K562 (cell line): ENCODE data around the gene WRAP53. TPM values are rescaled to one million over a fixed set of nuclear protein-coding genes. Genes with fewer than 3 reads are reported as not detected.

Experiments used
- ATAC-seq: fragments of 200-7000 bp; cut with Tn5 transposase; 3 replicates; pipeline ENCODE4 v1.9.1; 2020; ENCODE audit warnings: moderate library complexity
- BruUV-seq: library from RNA; stranded (reverse); fragments of 400-500 nt; replicated peaks from 2 replicates; lab custom pipeline; 2021; lab: Mats Ljungman, UMichigan
- CTCF ChIA-PET: fragments of 300-600 bp; formaldehyde crosslinking; extraction: SDS; loops from one replicate; lab custom pipeline; 2021; ENCODE audit warnings: low intra/inter-chr PET ratio; lab: Yijun Ruan, JAX
- POLR2A ChIA-PET: fragments of 300-600, 350-650 bp; sonication (Branson Sonifier 250); formaldehyde crosslinking; extraction: SDS; loops from one replicate; lab custom pipeline; 2021; ENCODE audit warnings: antibody characterized with exemption, inconsistent platforms; lab: Yijun Ruan, JAX
- DNase-seq, 4 experiments: peaks; one replicate each; pipeline versions ENCODE4 v3.0.0 to v3.0.0-alpha.2; 2011 to 2018; ENCODE audit warnings: low spot score in 3 of 4, mixed read lengths in 3 of 4; ENCODE audit errors: extremely low read depth in 1 of 4
- FAIRE-seq: peaks from 2 replicates; lab custom pipeline; 2011; peaks lifted over from hg19 to GRCh38; lab: Jason Lieb, UNC
- H2AFZ ChIP-seq: 2 replicates; pipeline ENCODE4 v1.6.0; 2011; ENCODE audit warnings: low read depth, low read length, control low read depth, inconsistent platforms
- H3K27ac ChIP-seq: fragments of 200-600 bp; 3 replicates; pipeline ENCODE4 v1.8.0; 2011; ENCODE audit warnings: low read depth, mild to moderate bottlenecking, control low read depth, inconsistent platforms, low read length, moderate library complexity, mixed read lengths; ENCODE audit errors: extremely low read depth
- H3K27me3 ChIP-seq, 2 experiments: fragments of 300-600 bp in 1 of 2; 2 replicates in 1 of 2; 3 replicates in 1 of 2; pipeline versions ENCODE4 v1.6.0 to v1.8.0; 2011; ENCODE audit warnings: inconsistent platforms in 2 of 2, low read length in 2 of 2, mild to moderate bottlenecking in 1 of 2, mixed read lengths in 1 of 2, moderate library complexity in 1 of 2; ENCODE audit not compliant: control insufficient read depth in 2 of 2, insufficient read depth in 2 of 2
- H3K36me3 ChIP-seq: fragments of 300-600 bp; 3 replicates; pipeline ENCODE4 v1.8.0; 2011; ENCODE audit warnings: mild to moderate bottlenecking, low read length, inconsistent platforms; ENCODE audit not compliant: control insufficient read depth, insufficient read depth
- H3K4me1 ChIP-seq, 2 experiments: fragments of 200-600 bp in 1 of 2; replicated peaks in 1 of 2; 2 replicates in 1 of 2; 3 replicates in 1 of 2; pipeline versions ENCODE4 v1.5.1 to v1.8.0; 2011; ENCODE audit warnings: inconsistent platforms in 2 of 2, low read length in 2 of 2, mild to moderate bottlenecking in 1 of 2, mixed read lengths in 1 of 2, moderate library complexity in 1 of 2; ENCODE audit not compliant: control insufficient read depth in 2 of 2, insufficient read depth in 2 of 2
- H3K4me2 ChIP-seq: 2 replicates; pipeline ENCODE4 v1.6.1; 2011; ENCODE audit warnings: low read length, control low read depth, inconsistent platforms, mixed read lengths; ENCODE audit not compliant: insufficient read depth
- H3K4me3 ChIP-seq: fragments of 200-600 bp; sonication (generic), shearing (Covaris generic); 2 replicates; pipeline ENCODE4 v1.5.1; 2016; ENCODE audit warnings: control low read depth, inconsistent platforms
- H3K79me2 ChIP-seq: fragments of 200-600 bp; 3 replicates; pipeline ENCODE4 v1.8.0; 2011; ENCODE audit warnings: low read length, inconsistent platforms; ENCODE audit not compliant: control insufficient read depth, insufficient read depth
- H3K9ac ChIP-seq, 2 experiments: 2 replicates each; pipeline versions ENCODE4 v1.6.0 to v1.6.1; 2011; ENCODE audit warnings: low read depth in 2 of 2, low read length in 2 of 2, control low read depth in 1 of 2, inconsistent platforms in 1 of 2, mild to moderate bottlenecking in 1 of 2, mixed read lengths in 1 of 2; ENCODE audit not compliant: insufficient read depth in 1 of 2
- H3K9me1 ChIP-seq: one replicate; pipeline ENCODE4 v1.6.0; 2011; ENCODE audit warnings: inconsistent platforms, mild to moderate bottlenecking, low read length, moderate library complexity; ENCODE audit not compliant: control insufficient read depth, insufficient read depth
- H3K9me3 ChIP-seq: replicated peaks from 2 replicates; pipeline ENCODE4 v1.5.1; 2011; ENCODE audit warnings: low read depth, low read length, inconsistent platforms; ENCODE audit not compliant: control insufficient read depth, insufficient read depth
- H4K20me1 ChIP-seq: replicated peaks from 2 replicates; pipeline ENCODE4 v1.6.1; 2011; ENCODE audit warnings: low read length, inconsistent platforms, mixed read lengths; ENCODE audit not compliant: control insufficient read depth, insufficient read depth
- ATF2 ChIP-seq: sonication (generic); formaldehyde crosslinking; IDR thresholded peaks from 2 replicates; pipeline ENCODE4 v1.8.1; 2022; ENCODE audit warnings: missing genetic modification reagents
- CBX2 ChIP-seq: fragments of 200-600 bp; sonication (generic); IDR thresholded peaks from one replicate; pipeline ENCODE4 v1.6.1; 2012; ENCODE audit warnings: mild to moderate bottlenecking, low read length, inconsistent platforms; ENCODE audit not compliant: insufficient read depth, poor library complexity, severe bottlenecking
- COPS2 ChIP-seq: fragments of 450-650 bp; conservative IDR thresholded peaks from 2 replicates; pipeline ENCODE4 v1.6.1; 2016; ENCODE audit warnings: mild to moderate bottlenecking, moderate library complexity
- CSDE1 ChIP-seq, 2 experiments: fragments of 450-650 bp; IDR thresholded peaks; 2 replicates each; pipeline ENCODE4 v1.6.1; 2016; ENCODE audit warnings: mild to moderate bottlenecking in 1 of 2
- FOXJ3 ChIP-seq: sonication (generic); formaldehyde crosslinking; IDR thresholded peaks from 2 replicates; pipeline ENCODE4 v1.4.0; 2020; ENCODE audit warnings: mild to moderate bottlenecking, missing genetic modification reagents
- NFIC ChIP-seq: fragments of 450-650 bp; IDR thresholded peaks from 2 replicates; pipeline ENCODE4 v1.6.1; 2017; ENCODE audit warnings: mild to moderate bottlenecking, inconsistent platforms
- NRF1 ChIP-seq, 2 experiments: fragments of 450-650 bp; IDR thresholded peaks in 1 of 2; conservative IDR thresholded peaks in 1 of 2; 2 replicates each; pipeline ENCODE4 v1.6.1; 2014; ENCODE audit warnings: mild to moderate bottlenecking in 2 of 2
- TFAM ChIP-seq: fragments of 250-450 bp; sonication (Bioruptor Pico); conservative IDR thresholded peaks from 2 replicates; pipeline ENCODE4 v1.5.0; 2021; ENCODE audit warnings: mild to moderate bottlenecking, moderate library complexity
- ZKSCAN1 ChIP-seq: fragments of 150-350 bp; IDR thresholded peaks from 2 replicates; pipeline ENCODE4 v1.6.1; 2016; ENCODE audit warnings: low read depth, low read length
- ZNF766 ChIP-seq: fragments of 200-800 bp; sonication (Bioruptor generic); conservative IDR thresholded peaks from 2 replicates; pipeline ENCODE4 v1.6.1; 2016; ENCODE audit warnings: missing genetic modification characterization, missing compliant biosample characterization
- WGBS: fragments of 100-300 bp; shearing (Covaris generic); methylation state at CpG from one replicate; pipeline ENCODE4 v1.1.6; 2016; ENCODE audit warnings: low coverage, mixed read lengths; ENCODE audit not compliant: insufficient coverage; ENCODE audit errors: missing lambda C conversion rate; 5-methylcytosine and 5-hydroxymethylcytosine counted together
- in situ Hi-C: fragments of 300-500 bp; cut with MboI; formaldehyde crosslinking; loops from 4 replicates; pipeline ENCODE4 v1.15.0; 2018; ENCODE audit warnings: inconsistent platforms, mixed read lengths
- intact Hi-C: fragments of 100-400 bp; cut with micrococcal nuclease; formaldehyde crosslinking; loops from 2 replicates; pipeline ENCODE4 v1.14.2; 2022
- polyA plus RNA-seq, 8 experiments: library from polyadenylated mRNA; depleted of rRNA in 4 of 8; stranded (reverse) in 5 of 8; unstranded in 3 of 8; fragments of >200 nt; fragmentation: Nextera tagmentation in 2 of 8; fragmentation: Illumina TruSeq in 1 of 8; extraction: Ambion mirVana in 2 of 8; extraction: Trizol in 1 of 8; gene quantifications; 2 replicates each; pipeline versions ENCODE4 v1.2.1 to v1.2.3, GENCODE V29; 2011 to 2014; ENCODE audit warnings: inconsistent platforms in 1 of 8, missing spikeins in 1 of 8
- total RNA-seq, 7 experiments: library from RNA; depleted of rRNA in 6 of 7; stranded (reverse); fragments of >200 nt in 6 of 7; fragmentation: Illumina TruSeq in 2 of 7; extraction: Trizol in 2 of 7; gene quantifications; 2 replicates each; pipeline versions ENCODE4 v1.2.1 to v1.2.3, GENCODE V29; 2011 to 2021; ENCODE audit warnings: low replicate concordance in 1 of 7
- TF ChIP-seq, protein P1 (sequence below): sonication (generic); formaldehyde crosslinking; IDR thresholded peaks from 2 replicates; pipeline ENCODE4 v1.8.1; 2023; ENCODE audit warnings: mild to moderate bottlenecking, missing genetic modification reagents
- TF ChIP-seq, protein P2 (sequence below): fragments of 450-650 bp; IDR thresholded peaks from 2 replicates; pipeline ENCODE4 v1.7.0; 2016; ENCODE audit warnings: borderline replicate concordance
- TF ChIP-seq, protein P3 (sequence below): fragments of 450-650 bp; IDR thresholded peaks from 2 replicates; pipeline ENCODE4 v1.6.1; 2017; ENCODE audit warnings: antibody characterized with exemption, mild to moderate bottlenecking

Gene WRAP53
- total and polyA plus RNA-seq, 9 of the 15 experiments (the other 6 are each of a cell fraction or from before 2014, with no cell fraction given) = 0.72 to 18.2 (median 13.4) TPM

GRCh38 chr17:7702776-7703175 is 14.5 kb downstream of the WRAP53 start:
- intact Hi-C loops = no loop called here
- no peak for DNase-seq
- no peaks in the 10 kb centered on the region for H3K79me2 ChIP-seq
- H3K27me3 ChIP-seq = peaks cover 7 to 23% of the 10 kb centered on the region in 2 experiments; a peak in 4 of 5 replicates
- no peaks in the 10 kb centered on the region for H4K20me1 ChIP-seq
- in situ Hi-C loops = no loop called here
- H3K4me1 ChIP-seq = peaks cover 5 to 23% of the 10 kb centered on the region in 2 experiments; a peak in 3 of 5 replicates
- POLR2A ChIA-PET = interaction anchor here (0.5 to 7.6 kb wide), 4 partner anchors 9 to 624 kb away, joined by 3 to 67 read pairs (median 10); partner anchors contain the start of genes TP53 and WRAP53
- H3K27ac ChIP-seq = no peak overlapping the region
- no peaks in the 10 kb centered on the region for H3K9me3 ChIP-seq
- H3K9me1 ChIP-seq = no peaks in the 10 kb centered on the region
- FAIRE-seq = no peak
- H3K4me3 ChIP-seq = no peak overlapping the region
- H2AFZ ChIP-seq = no peak overlapping the region
- TF ChIP-seq NRF1 (conservative IDR thresholded peaks at IDR 0.05 in 1 of 2, IDR thresholded peaks at IDR 0.05 in 1 of 2) = no peak
- no peak for TF ChIP-seq NFIC
- no peak for TF ChIP-seq TFAM (CRISPR knock-in tag)
- TF ChIP-seq, protein P1, sequence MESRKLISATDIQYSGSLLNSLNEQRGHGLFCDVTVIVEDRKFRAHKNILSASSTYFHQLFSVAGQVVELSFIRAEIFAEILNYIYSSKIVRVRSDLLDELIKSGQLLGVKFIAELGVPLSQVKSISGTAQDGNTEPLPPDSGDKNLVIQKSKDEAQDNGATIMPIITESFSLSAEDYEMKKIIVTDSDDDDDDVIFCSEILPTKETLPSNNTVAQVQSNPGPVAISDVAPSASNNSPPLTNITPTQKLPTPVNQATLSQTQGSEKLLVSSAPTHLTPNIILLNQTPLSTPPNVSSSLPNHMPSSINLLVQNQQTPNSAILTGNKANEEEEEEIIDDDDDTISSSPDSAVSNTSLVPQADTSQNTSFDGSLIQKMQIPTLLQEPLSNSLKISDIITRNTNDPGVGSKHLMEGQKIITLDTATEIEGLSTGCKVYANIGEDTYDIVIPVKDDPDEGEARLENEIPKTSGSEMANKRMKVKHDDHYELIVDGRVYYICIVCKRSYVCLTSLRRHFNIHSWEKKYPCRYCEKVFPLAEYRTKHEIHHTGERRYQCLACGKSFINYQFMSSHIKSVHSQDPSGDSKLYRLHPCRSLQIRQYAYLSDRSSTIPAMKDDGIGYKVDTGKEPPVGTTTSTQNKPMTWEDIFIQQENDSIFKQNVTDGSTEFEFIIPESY (CRISPR knock-in tag) = no peak
- TF ChIP-seq FOXJ3 = no peak
- no peak for TF ChIP-seq ZKSCAN1
- no peak for TF ChIP-seq CBX2
- TF ChIP-seq CSDE1 (IDR thresholded peaks at IDR 0.05) = no peak
- TF ChIP-seq ZNF766 = no peak
- no peak for TF ChIP-seq COPS2
- TF ChIP-seq ATF2 (CRISPR knock-in tag) = no peak
- TF ChIP-seq, protein P2, sequence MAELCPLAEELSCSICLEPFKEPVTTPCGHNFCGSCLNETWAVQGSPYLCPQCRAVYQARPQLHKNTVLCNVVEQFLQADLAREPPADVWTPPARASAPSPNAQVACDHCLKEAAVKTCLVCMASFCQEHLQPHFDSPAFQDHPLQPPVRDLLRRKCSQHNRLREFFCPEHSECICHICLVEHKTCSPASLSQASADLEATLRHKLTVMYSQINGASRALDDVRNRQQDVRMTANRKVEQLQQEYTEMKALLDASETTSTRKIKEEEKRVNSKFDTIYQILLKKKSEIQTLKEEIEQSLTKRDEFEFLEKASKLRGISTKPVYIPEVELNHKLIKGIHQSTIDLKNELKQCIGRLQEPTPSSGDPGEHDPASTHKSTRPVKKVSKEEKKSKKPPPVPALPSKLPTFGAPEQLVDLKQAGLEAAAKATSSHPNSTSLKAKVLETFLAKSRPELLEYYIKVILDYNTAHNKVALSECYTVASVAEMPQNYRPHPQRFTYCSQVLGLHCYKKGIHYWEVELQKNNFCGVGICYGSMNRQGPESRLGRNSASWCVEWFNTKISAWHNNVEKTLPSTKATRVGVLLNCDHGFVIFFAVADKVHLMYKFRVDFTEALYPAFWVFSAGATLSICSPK = no peak
- TF ChIP-seq, protein P3, sequence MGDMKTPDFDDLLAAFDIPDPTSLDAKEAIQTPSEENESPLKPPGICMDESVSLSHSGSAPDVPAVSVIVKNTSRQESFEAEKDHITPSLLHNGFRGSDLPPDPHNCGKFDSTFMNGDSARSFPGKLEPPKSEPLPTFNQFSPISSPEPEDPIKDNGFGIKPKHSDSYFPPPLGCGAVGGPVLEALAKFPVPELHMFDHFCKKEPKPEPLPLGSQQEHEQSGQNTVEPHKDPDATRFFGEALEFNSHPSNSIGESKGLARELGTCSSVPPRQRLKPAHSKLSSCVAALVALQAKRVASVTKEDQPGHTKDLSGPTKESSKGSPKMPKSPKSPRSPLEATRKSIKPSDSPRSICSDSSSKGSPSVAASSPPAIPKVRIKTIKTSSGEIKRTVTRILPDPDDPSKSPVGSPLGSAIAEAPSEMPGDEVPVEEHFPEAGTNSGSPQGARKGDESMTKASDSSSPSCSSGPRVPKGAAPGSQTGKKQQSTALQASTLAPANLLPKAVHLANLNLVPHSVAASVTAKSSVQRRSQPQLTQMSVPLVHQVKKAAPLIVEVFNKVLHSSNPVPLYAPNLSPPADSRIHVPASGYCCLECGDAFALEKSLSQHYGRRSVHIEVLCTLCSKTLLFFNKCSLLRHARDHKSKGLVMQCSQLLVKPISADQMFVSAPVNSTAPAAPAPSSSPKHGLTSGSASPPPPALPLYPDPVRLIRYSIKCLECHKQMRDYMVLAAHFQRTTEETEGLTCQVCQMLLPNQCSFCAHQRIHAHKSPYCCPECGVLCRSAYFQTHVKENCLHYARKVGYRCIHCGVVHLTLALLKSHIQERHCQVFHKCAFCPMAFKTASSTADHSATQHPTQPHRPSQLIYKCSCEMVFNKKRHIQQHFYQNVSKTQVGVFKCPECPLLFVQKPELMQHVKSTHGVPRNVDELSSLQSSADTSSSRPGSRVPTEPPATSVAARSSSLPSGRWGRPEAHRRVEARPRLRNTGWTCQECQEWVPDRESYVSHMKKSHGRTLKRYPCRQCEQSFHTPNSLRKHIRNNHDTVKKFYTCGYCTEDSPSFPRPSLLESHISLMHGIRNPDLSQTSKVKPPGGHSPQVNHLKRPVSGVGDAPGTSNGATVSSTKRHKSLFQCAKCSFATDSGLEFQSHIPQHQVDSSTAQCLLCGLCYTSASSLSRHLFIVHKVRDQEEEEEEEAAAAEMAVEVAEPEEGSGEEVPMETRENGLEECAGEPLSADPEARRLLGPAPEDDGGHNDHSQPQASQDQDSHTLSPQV = no peak
- TF ChIP-seq, all 486 proteins: peak for 0
- no peak for ATAC-seq
- Histone ChIP-seq H3K9ac (no peak overlapping the region; a peak in 1 of 4 replicates), H3K36me3 (0 out of 3 replicates have a peak, but pooled peaks cover 3% of the 10 kb centered on the region), H3K4me2 (no peak overlapping the region)
- CTCF ChIA-PET = no interaction called here
- BruUV-seq = no TSS peak
- WGBS = 84% methylated on average over 9 of the region's 13 CpGs
